C4-2B (cell line): Measurements from ENCODE around the gene SMG6.

Experiments
- H3K27ac ChIP-seq: fragments of 450-650 bp; 2 replicates; pipeline ENCODE4 v1.5.1; 2017
- CTCF ChIP-seq: fragments of 450-650 bp; conservative IDR thresholded peaks from 2 replicates; pipeline ENCODE4 v1.5.1; 2017; ENCODE audit warnings: mild to moderate bottlenecking
- ZFX ChIP-seq: fragments of 450-650 bp; IDR thresholded peaks from 2 replicates; pipeline ENCODE4 v1.6.1; 2017

SMG6 gene

GRCh38 chr17:2090804-2091534, 212.6 kb downstream of the SMG6 start:
- TF ChIP-seq CTCF: no peak; the same call in 1 of the 2 replicates
- no peak for TF ChIP-seq ZFX
- H3K27ac ChIP-seq: no peak overlapping the region

- no peak for TF ChIP-seq ZFX
- no peak for TF ChIP-seq CTCF
- no peak overlapping the region for H3K27ac ChIP-seq
Measured at GRCh38 chr17:2090210-2090641, 213.4 kb downstream of the SMG6 start.

GRCh38 chr17:2089021-2089422, 214.6 kb downstream of the SMG6 start:
- no peak overlapping the region for H3K27ac ChIP-seq
- TF ChIP-seq CTCF (no peak), ZFX (no peak)

- no peak for TF ChIP-seq ZFX
- TF ChIP-seq CTCF: no peak
- no peak overlapping the region for H3K27ac ChIP-seq
Measured at GRCh38 chr17:2087597-2088211, 215.9 kb downstream of the SMG6 start.

GRCh38 chr17:2086306-2086705, 217.3 kb downstream of the SMG6 start:
- no peak overlapping the region for H3K27ac ChIP-seq
- TF ChIP-seq CTCF: no peak
- no peak for TF ChIP-seq ZFX

GRCh38 chr17:2085648-2085949, 218.0 kb downstream of the SMG6 start:
- H3K27ac ChIP-seq: no peak overlapping the region
- TF ChIP-seq CTCF (no peak), ZFX (no peak)

- no peak overlapping the region for H3K27ac ChIP-seq
- no peak for TF ChIP-seq CTCF
- no peak for TF ChIP-seq ZFX
Measured at GRCh38 chr17:2084766-2085647, 218.6 kb downstream of the SMG6 start.
